H9 (cell line): Measurements from ENCODE around the gene B3GNT3. TPM values are rescaled to one million over a fixed set of nuclear protein-coding genes. Genes with fewer than 3 reads are reported as not detected.
"Not testable (repeated sequence)": the region's sequence is repeated elsewhere in the genome, so short reads cannot be mapped to it uniquely, and the experiment has no call there.

Source experiments
- DNase-seq: peaks from one replicate; pipeline ENCODE4 v3.0.0-alpha.2; 2017
- H2AFZ ChIP-seq: one replicate; pipeline ENCODE4 v1.6.1; 2013; ENCODE audit warnings: mild to moderate bottlenecking, low read length, control low read depth, moderate library complexity
- H2AK5ac ChIP-seq: 2 replicates; pipeline ENCODE4 v1.6.1; 2013; ENCODE audit warnings: low read length, control low read depth, mixed read lengths; ENCODE audit not compliant: insufficient read length
- H2BK120ac ChIP-seq: one replicate; pipeline ENCODE4 v1.6.1; 2013; ENCODE audit warnings: low read depth, mild to moderate bottlenecking, low read length, control low read depth, inconsistent platforms; ENCODE audit not compliant: poor library complexity, severe bottlenecking
- H2BK12ac ChIP-seq: 2 replicates; pipeline ENCODE4 v1.6.1; 2013; ENCODE audit warnings: low read length, control low read depth, mixed read lengths, low read depth; ENCODE audit not compliant: insufficient read length
- H2BK15ac ChIP-seq: 2 replicates; pipeline ENCODE4 v1.6.1; 2013; ENCODE audit warnings: low read depth, low read length, control low read depth
- H2BK20ac ChIP-seq: one replicate; pipeline ENCODE4 v1.6.1; 2013; ENCODE audit warnings: low read depth, mild to moderate bottlenecking, low read length, control low read depth, inconsistent platforms; ENCODE audit not compliant: poor library complexity, severe bottlenecking
- H2BK5ac ChIP-seq: 2 replicates; pipeline ENCODE4 v1.6.1; 2013; ENCODE audit warnings: low read length, control low read depth, mixed read lengths; ENCODE audit not compliant: insufficient read length
- H3K14ac ChIP-seq: 2 replicates; pipeline ENCODE4 v1.6.1; 2013; ENCODE audit warnings: low read length, control low read depth; ENCODE audit not compliant: insufficient read depth
- H3K18ac ChIP-seq: 2 replicates; pipeline ENCODE4 v1.6.1; 2013; ENCODE audit warnings: low read depth, mild to moderate bottlenecking, mixed read lengths, low read length, control low read depth; ENCODE audit not compliant: insufficient read length
- H3K23ac ChIP-seq: 2 replicates; pipeline ENCODE4 v1.6.1; 2013; ENCODE audit warnings: low read length, control low read depth, mixed read lengths, low read depth; ENCODE audit not compliant: insufficient read length
- H3K23me2 ChIP-seq: 2 replicates; pipeline ENCODE4 v1.6.1; 2013; ENCODE audit warnings: low read depth, mild to moderate bottlenecking, mixed read lengths, low read length, control low read depth; ENCODE audit not compliant: insufficient read length, poor library complexity, severe bottlenecking
- H3K27ac ChIP-seq: 2 replicates; pipeline ENCODE4 v1.5.1; 2013; ENCODE audit warnings: low read length, control low read depth, mixed read lengths, low read depth; ENCODE audit not compliant: insufficient read length
- H3K27me3 ChIP-seq: 2 replicates; pipeline ENCODE4 v1.6.1; 2013; ENCODE audit warnings: low read length, control low read depth, inconsistent platforms; ENCODE audit not compliant: insufficient read depth
- H3K4ac ChIP-seq: 2 replicates; pipeline ENCODE4 v1.6.1; 2013; ENCODE audit warnings: low read depth, mild to moderate bottlenecking, control low read depth, inconsistent platforms, low read length, moderate library complexity
- H3K4me1 ChIP-seq: 2 replicates; pipeline ENCODE4 v1.6.1; 2013; ENCODE audit warnings: low read length, control low read depth, inconsistent platforms; ENCODE audit not compliant: insufficient read depth
- H3K4me2 ChIP-seq: 2 replicates; pipeline ENCODE4 v1.6.1; 2013; ENCODE audit warnings: low read length, control low read depth, mixed read lengths; ENCODE audit not compliant: insufficient read length, insufficient read depth
- H3K56ac ChIP-seq: 2 replicates; pipeline ENCODE4 v1.6.1; 2013; ENCODE audit warnings: low read depth, mild to moderate bottlenecking, mixed read lengths, low read length, control low read depth; ENCODE audit not compliant: insufficient read length
- H3K79me1 ChIP-seq: 2 replicates; pipeline ENCODE4 v1.6.1; 2013; ENCODE audit warnings: low read depth, mild to moderate bottlenecking, moderate library complexity, low read length, control low read depth, inconsistent platforms; ENCODE audit not compliant: insufficient read depth, poor library complexity, severe bottlenecking
- H3K79me2 ChIP-seq: 2 replicates; pipeline ENCODE4 v1.6.1; 2013; ENCODE audit warnings: low read length, control low read depth, inconsistent platforms; ENCODE audit not compliant: insufficient read depth
- H3K9ac ChIP-seq: 2 replicates; pipeline ENCODE4 v1.6.1; 2013; ENCODE audit warnings: low read length, control low read depth, mixed read lengths; ENCODE audit not compliant: insufficient read length; ENCODE audit errors: extremely low read depth
- H3K9me3 ChIP-seq: one replicate; pipeline ENCODE4 v1.6.1; 2013; ENCODE audit warnings: low read depth, low read length, inconsistent platforms; ENCODE audit not compliant: control insufficient read depth
- H3T11ph ChIP-seq: one replicate; pipeline ENCODE4 v1.6.1; 2013; ENCODE audit warnings: mild to moderate bottlenecking, low read length, control low read depth, inconsistent platforms
- H4K20me1 ChIP-seq: one replicate; pipeline ENCODE4 v1.6.1; 2013; ENCODE audit not compliant: control insufficient read depth, insufficient read length, insufficient read depth
- H4K5ac ChIP-seq: 2 replicates; pipeline ENCODE4 v1.6.1; 2013; ENCODE audit warnings: low read depth, mild to moderate bottlenecking, mixed read lengths, low read length, control low read depth; ENCODE audit not compliant: insufficient read length
- H4K8ac ChIP-seq: replicated peaks from 2 replicates; pipeline ENCODE4 v1.6.1; 2013; ENCODE audit warnings: low read length, control low read depth, mixed read lengths, low read depth; ENCODE audit not compliant: insufficient read length
- H4K91ac ChIP-seq: 2 replicates; pipeline ENCODE4 v1.6.1; 2013; ENCODE audit warnings: low read depth, mild to moderate bottlenecking, moderate library complexity, mixed read lengths, low read length, control low read depth; ENCODE audit not compliant: insufficient read length
- H3K27ac Mint-ChIP-seq, 3 experiments: 2 replicates in 2 of 3; 3 replicates in 1 of 3; pipeline ENCODE4 v1.8.0; 2020 to 2021; ENCODE audit warnings: mixed read lengths in 3 of 3, mild to moderate bottlenecking in 1 of 3, moderate library complexity in 1 of 3
- H3K27me3 Mint-ChIP-seq: 2 replicates; pipeline ENCODE4 v1.8.0; 2021; ENCODE audit warnings: low read depth, mild to moderate bottlenecking, moderate library complexity, mixed read lengths
- H3K36me3 Mint-ChIP-seq, 3 experiments: 2 replicates in 2 of 3; 3 replicates in 1 of 3; pipeline ENCODE4 v1.8.0; 2020 to 2021; ENCODE audit warnings: low read depth in 3 of 3, mixed read lengths in 3 of 3; ENCODE audit not compliant: insufficient read depth in 1 of 3
- H3K4me1 Mint-ChIP-seq, 2 experiments: 2 replicates each; pipeline ENCODE4 v1.8.0; 2020; ENCODE audit warnings: mixed read lengths in 2 of 2
- H3K4me3 Mint-ChIP-seq, 2 experiments: 2 replicates in 1 of 2; 3 replicates in 1 of 2; pipeline ENCODE4 v1.8.0; 2020 to 2021; ENCODE audit warnings: mild to moderate bottlenecking in 2 of 2, mixed read lengths in 2 of 2, moderate library complexity in 1 of 2
- H3K9me3 Mint-ChIP-seq, 2 experiments: 2 replicates in 1 of 2; 3 replicates in 1 of 2; pipeline ENCODE4 v1.8.0; 2020; ENCODE audit warnings: mild to moderate bottlenecking in 2 of 2, mixed read lengths in 2 of 2, moderate library complexity in 1 of 2
- CTCF ChIP-seq: fragments of 200-600 bp; sonication (generic); conservative IDR thresholded peaks from 3 replicates; pipeline ENCODE4 v1.8.0; 2021; ENCODE audit warnings: antibody characterized with exemption, mild to moderate bottlenecking
- WGBS: extraction: QIAGEN DNeasy Blood & Tissue Kit; methylation state at CpG from one replicate; pipeline ENCODE4 v1.1.7; 2013; ENCODE audit warnings: missing lambda C conversion rate, low lambda C conversion rate, mixed read lengths; ENCODE audit not compliant: insufficient read length; ENCODE audit errors: extremely low coverage; 5-methylcytosine and 5-hydroxymethylcytosine counted together
- total RNA-seq: library from RNA; stranded (reverse); gene quantifications from 2 replicates; pipeline ENCODE4 v1.2.1, GENCODE V29; 2021

The B3GNT3 gene
- total RNA-seq, 1 experiment from 2014 or later: 0.96 TPM

GRCh38 chr19:17797424-17798201, 2.7 kb downstream of the B3GNT3 start:
- H4K8ac ChIP-seq: no peak overlapping the region

GRCh38 chr19:17798599-17798998, 3.7 kb downstream of the B3GNT3 start:
- not testable (repeated sequence) for H3K9me3 Mint-ChIP-seq, H3K4ac ChIP-seq, H3K18ac ChIP-seq, H2AK5ac ChIP-seq, H3K4me1 Mint-ChIP-seq, DNase-seq, H3K56ac ChIP-seq, H2BK5ac ChIP-seq, H4K5ac ChIP-seq, H3K4me1 ChIP-seq, H3K4me3 Mint-ChIP-seq, H3K27me3 ChIP-seq, H3T11ph ChIP-seq, H2BK12ac ChIP-seq, H3K14ac ChIP-seq, H4K91ac ChIP-seq, H3K9ac ChIP-seq, H3K36me3 Mint-ChIP-seq, H3K23ac ChIP-seq, H3K27ac Mint-ChIP-seq, H3K79me2 ChIP-seq, H4K20me1 ChIP-seq, H3K4me2 ChIP-seq, H2BK15ac ChIP-seq, H4K8ac ChIP-seq, H3K79me1 ChIP-seq, H2AFZ ChIP-seq, H2BK20ac ChIP-seq, H2BK120ac ChIP-seq, H3K9me3 ChIP-seq, H3K27ac ChIP-seq
- peaks cover 12% of the 10 kb centered on the region for H3K23me2 ChIP-seq
- H3K27me3 Mint-ChIP-seq: peaks cover 29% of the 10 kb centered on the region
- WGBS: no CpG with 5 or more reads among the region's 3 CpGs

More at GRCh38 chr19:17797424-17798201, 2.7 kb downstream of the B3GNT3 start:
- Histone ChIP-seq H3K4ac (no peak overlapping the region), H2BK15ac (no peak overlapping the region), H3K27ac (no peak overlapping the region), H2AFZ (no peak overlapping the region), H3K9me3 (no peaks in the 10 kb centered on the region), H3K23me2 (peaks cover 12% of the 10 kb centered on the region), H3K14ac (no peak overlapping the region), H2AK5ac (no peak overlapping the region), H2BK20ac (no peak overlapping the region), H3K27me3 (no peaks in the 10 kb centered on the region; the same call in 1 of the 2 replicates), H4K20me1 (no peaks in the 10 kb centered on the region), H3K4me2 (no peak overlapping the region), H3K4me1 (no peaks in the 10 kb centered on the region), H4K5ac (no peak overlapping the region), H3K79me2 (no peaks in the 10 kb centered on the region), H3K9ac (no peak overlapping the region), H2BK12ac (no peak overlapping the region), H3K56ac (no peak overlapping the region), H2BK120ac (no peak overlapping the region), H3K23ac (no peak overlapping the region), H3K79me1 (no peaks in the 10 kb centered on the region), H4K91ac (no peak overlapping the region), H3K18ac (no peak overlapping the region), H3T11ph (no peak overlapping the region), H2BK5ac (no peak overlapping the region)
- H3K27ac Mint-ChIP-seq: no peak overlapping the region
- no peaks in the 10 kb centered on the region for H3K9me3 Mint-ChIP-seq
- no CpG with 5 or more reads among the region's 11 CpGs for WGBS
- no peak for DNase-seq
- H3K4me1 Mint-ChIP-seq: peaks cover 0 to 9% of the 10 kb centered on the region in 2 experiments; a peak in 3 of 4 replicates
- TF ChIP-seq CTCF: no peak
- no peaks in the 10 kb centered on the region for H3K36me3 Mint-ChIP-seq
- H3K4me3 Mint-ChIP-seq: no peak overlapping the region; a peak in 1 of 5 replicates
- H3K27me3 Mint-ChIP-seq: peaks cover 30% of the 10 kb centered on the region
